Ecto neural progenitor cell (in vitro differentiated cells): ENCODE measurements around the gene ZNG1A.
"Not testable (repeated sequence)": the region's sequence is repeated elsewhere in the genome, so short reads cannot be mapped to it uniquely, and the experiment has no call there.

Source experiments
- DNase-seq: peaks from one replicate; pipeline ENCODE4 v3.0.0-alpha.2; 2018; ENCODE audit warnings: low spot score

The ZNG1A gene

DNA sequence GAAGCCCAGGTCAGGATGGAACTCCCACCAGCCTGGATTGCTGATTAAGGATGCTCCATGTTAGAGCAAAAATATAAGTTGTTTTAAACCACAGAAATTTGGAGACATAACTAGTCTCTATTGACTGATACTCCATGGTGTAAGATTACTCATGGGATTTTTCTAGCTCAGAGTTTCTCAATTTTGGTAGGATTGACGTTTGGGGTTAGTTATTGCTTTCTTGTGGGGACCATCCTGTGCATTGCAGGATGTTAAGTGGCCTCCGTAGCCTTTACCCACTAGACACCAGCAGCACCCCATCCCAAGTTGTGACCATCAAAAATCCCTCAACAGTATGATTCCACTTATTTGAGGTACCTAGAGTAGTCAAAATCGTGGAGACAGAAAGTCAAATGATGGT is 80.1 kb downstream of the ZNG1A start:
- not testable (repeated sequence) for DNase-seq

DNA sequence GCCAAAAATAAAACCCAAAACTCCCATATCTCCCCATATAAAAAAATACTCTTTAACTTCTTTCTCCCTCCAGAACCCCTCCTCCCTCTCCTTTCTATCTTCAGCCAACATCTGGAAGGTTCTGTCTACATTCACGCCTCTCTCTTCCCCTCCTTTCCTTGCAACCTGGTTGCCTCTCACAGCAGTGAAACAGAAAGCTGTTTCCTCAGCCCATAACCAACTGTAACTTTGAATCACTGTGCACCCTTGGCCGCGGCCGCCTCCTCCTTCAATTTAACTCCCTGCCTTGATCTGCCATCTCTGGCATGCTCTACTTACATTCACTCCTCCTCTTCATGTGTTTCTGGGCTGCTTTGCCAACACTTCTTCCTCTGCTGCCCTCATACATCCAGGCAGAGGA is 83.9 kb downstream of the ZNG1A start:
- not testable (repeated sequence) for DNase-seq

DNA sequence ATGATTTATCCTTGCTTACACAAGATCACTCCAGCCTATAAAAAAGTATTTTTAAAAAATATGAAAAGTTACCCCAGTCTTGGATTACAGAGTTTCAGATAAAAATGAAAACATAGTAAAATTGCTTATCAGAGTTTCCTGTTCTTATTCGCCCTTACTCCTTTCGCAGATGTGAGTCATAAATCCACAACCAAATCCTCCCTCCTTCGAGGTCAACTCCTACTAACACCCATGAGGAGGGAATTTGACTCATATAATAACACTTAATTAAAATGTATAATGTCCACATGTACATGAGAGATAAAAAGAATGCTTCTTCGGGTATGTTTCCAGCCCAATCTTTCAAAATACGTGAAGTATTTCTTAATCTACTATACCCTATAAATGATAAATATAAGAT is 84.5 kb downstream of the ZNG1A start:
- not testable (repeated sequence) for DNase-seq

DNA sequence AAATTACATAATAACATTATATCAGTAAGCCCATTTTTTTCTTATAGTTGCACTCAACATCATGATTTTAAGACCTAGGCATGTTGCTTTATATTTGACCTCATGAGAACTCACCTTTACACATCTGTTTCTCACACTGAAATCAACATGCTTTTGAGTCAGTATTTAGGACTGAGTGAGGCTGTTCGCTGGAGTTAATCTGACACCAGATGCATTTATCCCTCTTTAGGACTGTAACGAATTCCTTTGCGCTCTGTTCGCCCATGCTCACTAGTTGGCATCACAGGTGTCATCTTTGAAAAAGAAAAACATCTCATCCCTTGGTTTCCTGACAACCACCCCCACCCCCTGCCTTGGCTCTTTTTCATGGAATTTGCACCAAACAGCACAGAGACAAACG is 84.9 kb downstream of the ZNG1A start:
- not testable (repeated sequence) for DNase-seq

DNA sequence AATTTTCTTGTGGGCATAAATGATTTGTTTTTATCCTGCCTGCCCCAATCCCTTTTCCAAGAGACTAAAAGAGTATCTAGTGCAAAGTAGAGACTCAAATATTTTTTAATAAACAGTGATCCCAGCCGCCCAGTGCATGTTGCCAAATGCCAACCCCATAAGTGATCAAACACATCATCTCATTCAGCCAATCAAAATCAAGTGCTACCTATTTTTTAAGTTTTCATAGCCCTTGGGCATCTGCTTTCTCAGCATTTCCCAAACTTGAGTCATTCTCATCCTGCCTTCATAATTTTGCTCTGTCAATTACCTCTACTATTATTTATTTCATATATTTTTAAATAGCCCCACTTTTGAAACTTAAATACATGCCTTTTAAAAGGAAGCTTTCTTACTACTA is 88.0 kb downstream of the ZNG1A start:
- not testable (repeated sequence) for DNase-seq

DNA sequence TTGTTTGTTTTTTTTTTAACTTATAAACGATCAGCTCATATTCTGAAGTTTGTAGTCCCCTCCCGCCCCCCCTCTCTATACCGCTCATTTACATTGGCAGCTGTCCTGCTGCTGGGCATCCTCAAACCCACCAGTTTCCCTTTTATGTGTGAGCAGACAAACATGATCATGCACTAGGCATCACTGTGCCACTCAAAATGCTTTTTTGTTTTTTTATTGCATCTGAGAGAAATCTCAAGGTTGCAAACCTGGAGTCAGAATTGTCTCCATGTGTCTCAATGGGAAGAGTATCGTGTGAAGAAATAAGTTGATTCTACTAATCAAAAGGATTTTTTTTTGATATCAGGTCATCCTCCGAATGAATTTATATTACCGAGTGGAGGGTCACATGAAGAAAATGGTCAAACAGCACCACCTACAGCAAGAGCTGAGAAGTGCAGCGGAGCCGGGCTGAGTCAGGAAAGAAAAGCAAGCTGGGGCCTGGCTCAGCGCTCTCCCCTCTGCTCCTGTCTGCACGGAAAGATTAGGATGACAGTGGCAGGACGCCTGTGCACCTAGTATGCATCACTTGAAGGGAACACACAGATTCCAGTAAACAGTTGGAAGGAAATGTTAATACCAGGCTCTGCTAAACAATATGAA is 90.3 kb downstream of the ZNG1A start:
- DNase-seq = not testable (repeated sequence)

DNA sequence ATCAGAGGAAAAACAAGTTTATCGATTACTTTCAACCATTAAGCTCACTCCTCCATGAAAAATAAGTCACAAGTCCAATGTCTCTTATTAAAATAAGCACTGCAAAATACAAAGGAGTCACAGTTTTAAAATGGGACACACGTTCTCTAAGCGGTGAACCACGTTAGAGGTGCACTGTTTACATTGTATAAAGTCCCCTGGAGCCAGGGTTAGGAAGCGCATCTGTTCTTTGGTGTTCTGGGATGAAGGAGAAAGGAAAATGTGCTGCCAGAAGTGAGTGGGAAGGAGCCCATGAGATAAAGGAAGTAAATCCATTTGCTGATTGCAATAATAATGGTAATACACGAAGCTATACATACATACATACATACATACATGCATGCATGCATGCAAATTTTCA is 91.0 kb downstream of the ZNG1A start:
- DNase-seq = not testable (repeated sequence)

DNA sequence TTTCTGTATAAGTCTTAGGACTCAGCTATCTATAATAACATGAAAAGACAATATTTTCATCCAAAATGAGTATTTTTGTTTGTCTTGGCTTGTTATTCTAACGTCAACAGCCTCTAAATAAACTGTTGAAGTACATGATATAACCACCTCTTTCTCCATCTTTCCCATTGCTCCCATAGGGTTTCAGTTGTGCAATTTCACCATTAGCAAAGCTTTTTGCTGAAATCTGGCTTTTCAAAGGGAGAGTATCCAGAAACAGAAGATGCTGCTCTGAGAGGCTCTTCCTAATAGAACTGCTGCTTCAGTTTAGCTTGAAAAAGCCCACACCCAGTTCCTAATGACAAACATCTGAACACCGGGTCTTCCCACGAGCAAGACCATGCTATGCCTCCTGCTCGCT is 91.8 kb downstream of the ZNG1A start:
- DNase-seq = not testable (repeated sequence)

DNA sequence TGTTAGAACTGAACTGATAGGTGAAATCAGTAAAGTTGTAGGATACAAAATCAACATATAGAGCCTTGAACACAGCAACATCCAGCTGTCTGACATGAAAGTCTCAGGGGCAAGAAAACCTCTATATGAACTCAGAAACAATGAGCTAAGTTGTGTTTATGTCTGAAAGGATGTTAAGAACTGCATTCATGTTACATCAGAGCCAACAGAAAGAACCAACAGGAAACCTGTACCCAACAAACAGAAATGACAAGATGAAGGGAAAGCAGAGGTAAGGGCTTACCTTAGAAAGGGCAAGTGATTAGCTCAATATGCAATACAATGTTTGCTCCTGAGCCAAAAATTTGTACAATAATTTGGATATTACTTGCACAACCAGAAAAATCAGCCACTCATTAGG is 92.2 kb downstream of the ZNG1A start:
- not testable (repeated sequence) for DNase-seq

DNA sequence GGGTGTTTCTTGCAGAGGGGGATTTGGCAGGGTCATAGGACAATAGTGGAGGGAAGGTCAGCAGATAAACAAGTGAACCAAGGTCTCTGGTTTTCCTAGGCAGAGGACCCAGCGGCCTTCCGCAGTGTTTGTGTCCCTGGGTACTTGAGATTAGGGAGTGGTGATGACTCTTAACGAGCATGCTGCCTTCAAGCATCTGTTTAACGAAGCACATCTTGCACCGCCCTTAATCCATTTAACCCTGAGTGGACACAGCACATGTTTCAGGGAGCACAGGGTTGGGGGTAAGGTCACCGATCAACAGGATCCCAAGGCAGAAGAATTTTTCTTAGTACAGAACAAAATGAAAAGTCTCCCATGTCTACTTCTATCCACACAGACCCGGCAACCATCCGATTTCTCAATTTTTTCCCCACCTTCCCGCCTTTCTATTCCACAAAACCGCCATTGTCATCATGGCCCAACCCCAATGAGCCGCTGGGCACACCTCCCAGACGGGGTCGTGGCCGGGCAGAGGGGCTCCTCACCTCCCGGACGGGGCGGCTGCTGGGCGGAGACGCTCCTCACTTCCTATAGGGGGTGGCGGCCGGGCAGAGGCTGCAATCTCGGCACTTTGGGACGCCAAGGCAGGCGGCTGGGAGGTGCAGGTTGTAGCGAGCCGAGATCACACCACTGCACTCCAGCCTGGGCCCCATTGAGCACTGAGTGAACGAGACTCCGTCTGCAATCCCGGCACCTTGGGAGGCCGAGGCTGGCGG is 95.7 kb downstream of the ZNG1A start:
- not testable (repeated sequence) for DNase-seq

DNA sequence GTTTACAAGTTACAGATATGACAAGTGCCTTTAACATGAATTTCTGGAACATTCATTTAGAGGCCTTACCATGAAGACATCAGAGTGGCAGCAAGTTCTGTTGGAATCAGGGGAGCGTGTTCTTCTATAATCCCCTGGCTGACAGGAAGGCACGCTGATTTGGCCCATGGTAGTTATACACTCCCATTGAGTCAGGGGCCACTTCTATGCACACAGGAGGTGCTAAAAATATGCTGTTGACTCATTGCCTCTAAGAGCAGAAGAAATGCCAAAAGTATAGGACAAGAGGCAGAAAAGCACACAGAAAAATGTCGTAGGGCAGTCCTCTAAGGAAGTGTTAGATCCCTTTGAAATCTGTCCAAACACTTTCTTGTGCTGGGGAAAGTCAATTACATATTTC is 100.5 kb downstream of the ZNG1A start:
- DNase-seq = not testable (repeated sequence)

DNA sequence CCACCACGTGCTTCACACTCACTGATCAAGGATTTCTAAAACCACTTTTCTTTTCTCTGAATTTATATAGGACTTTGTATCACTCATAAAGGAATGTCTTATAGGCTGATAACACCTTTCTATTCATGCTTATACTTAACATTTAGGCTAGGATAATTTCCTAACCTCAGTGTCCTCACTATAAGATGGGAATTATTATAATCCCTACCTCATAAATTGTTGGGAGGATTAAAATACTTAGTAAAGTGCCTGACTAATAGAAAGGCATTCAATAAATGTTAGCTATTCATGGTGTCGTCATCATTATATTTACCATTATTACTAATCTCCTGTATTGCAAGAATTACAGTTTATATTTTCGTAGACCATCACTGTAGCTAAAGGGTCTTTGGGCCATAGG is 102.5 kb downstream of the ZNG1A start:
- not testable (repeated sequence) for DNase-seq

DNA sequence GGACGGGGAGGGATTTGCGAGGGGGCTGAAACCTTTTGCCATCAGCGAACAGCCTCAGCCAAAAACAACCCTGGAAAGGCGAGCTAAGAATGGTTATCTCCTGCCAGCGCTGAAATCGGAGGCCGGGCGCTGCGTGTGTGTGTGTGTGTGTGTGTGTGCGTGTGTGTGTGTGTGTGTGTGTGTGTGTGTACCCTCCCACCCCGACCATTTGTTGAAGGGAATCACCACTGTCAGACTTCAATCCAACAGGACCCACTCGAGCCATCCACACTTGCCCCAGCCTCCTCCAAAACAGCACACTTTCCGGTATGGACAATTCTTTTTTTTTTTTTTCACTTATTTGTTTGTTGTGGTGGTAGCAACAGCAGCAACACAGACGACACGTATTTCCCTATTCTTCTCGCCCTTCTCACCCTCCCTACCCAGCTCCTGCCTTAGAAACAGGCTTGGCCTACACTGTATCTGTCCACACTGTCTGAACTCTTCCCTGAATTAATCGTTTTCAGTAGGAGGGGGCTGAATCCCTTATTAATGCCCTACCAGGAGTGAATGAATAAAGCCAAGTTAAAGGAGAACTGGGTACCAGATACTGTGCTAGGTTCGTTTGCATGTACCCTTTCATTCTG is 104.8 kb downstream of the ZNG1A start:
- not testable (repeated sequence) for DNase-seq

DNA sequence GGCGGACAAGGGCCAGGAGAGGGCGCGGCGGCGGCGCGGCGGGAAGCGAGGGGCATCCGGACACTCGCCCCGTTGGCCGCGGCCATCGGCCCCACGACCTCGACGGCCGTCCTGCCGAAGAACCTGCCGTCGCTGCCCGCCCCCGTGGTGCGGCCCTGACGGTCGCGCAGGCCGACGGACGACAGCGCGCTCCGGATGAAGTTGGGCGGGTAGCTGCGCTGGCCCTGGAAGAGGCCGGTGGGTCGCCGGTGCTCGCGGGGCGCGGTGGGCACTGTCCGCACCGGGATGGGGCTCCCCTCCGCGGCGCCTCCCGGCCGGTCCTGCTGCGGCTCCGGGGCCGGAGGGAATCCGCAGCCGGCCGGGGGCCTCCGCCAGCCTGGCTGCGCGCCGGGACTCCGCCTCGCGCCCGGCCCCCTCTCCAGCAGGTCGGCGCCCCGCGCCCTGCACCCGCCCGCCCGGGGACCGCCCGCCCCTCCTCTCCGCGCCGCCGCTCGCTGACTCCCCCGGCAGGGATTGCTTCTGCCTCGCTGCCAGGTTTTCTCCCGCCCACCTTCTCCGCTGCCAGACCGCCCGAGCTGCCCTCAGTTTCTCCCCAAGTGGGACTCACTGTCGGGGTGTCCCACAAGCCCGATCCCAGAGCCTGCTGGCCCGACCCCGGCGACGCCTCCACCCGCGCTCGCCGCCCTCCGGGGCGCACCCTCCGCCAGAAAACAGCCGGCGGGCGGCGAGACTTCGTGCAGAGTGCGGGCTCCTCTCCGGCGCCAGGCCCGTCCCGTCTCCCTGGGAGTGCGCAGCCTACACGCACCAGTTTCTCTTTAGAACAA is 105.6 kb downstream of the ZNG1A start:
- peak; percentile 60 for DNase-seq
